ENCODE measurements around the gene PTPMT1.
"Not testable (repeated sequence)": the region's sequence is repeated elsewhere in the genome, so short reads cannot be mapped to it uniquely, and the experiment has no call there.

PTPMT1 gene
- total RNA-seq: 3.3 to 6.0 (median 4.9) reads per million in 4 donors

GRCh38 chr11:47565340-47566148 is at the start of gene PTPMT1:
Gene PTPMT1 (plus strand): TSS chr11:47565599. CDS start chr11:47565623, 24 bp downstream.
- peak; percentile 35 to 72 (median 45) for DNase-seq

- DNase-seq: no peak
Observed at GRCh38 chr11:47516155-47516554, 49.2 kb upstream of the PTPMT1 start.

- no peak for DNase-seq
Observed at GRCh38 chr11:47516984-47517853, 48.2 kb upstream of the PTPMT1 start.

- DNase-seq: no peak
Observed at GRCh38 chr11:47518212-47518964, 47.0 kb upstream of the PTPMT1 start.

GRCh38 chr11:47523490-47524225 is 41.7 kb upstream of the PTPMT1 start:
- peak in 3 of 5 donors; percentile 16 to 47 (median 18) for DNase-seq

- peak in 1 of 5 donors; percentile 22 for DNase-seq
Observed at GRCh38 chr11:47524291-47524874, 41.0 kb upstream of the PTPMT1 start.

GRCh38 chr11:47526032-47526431 is 39.4 kb upstream of the PTPMT1 start:
- not testable (repeated sequence) for DNase-seq

- DNase-seq: no peak
Observed at GRCh38 chr11:47527186-47527585, 38.2 kb upstream of the PTPMT1 start.

GRCh38 chr11:47529951-47530350 is 35.4 kb upstream of the PTPMT1 start:
- no peak for DNase-seq

GRCh38 chr11:47530721-47531120 is 34.7 kb upstream of the PTPMT1 start:
- not testable (repeated sequence) for DNase-seq

- no peak for DNase-seq
Observed at GRCh38 chr11:47531666-47532065, 33.7 kb upstream of the PTPMT1 start.

- DNase-seq: no peak
Observed at GRCh38 chr11:47532597-47533213, 32.7 kb upstream of the PTPMT1 start.

- no peak for DNase-seq
Observed at GRCh38 chr11:47533690-47534151, 31.7 kb upstream of the PTPMT1 start.

- DNase-seq: no peak
Observed at GRCh38 chr11:47534704-47535251, 30.6 kb upstream of the PTPMT1 start.

- DNase-seq: no peak
Observed at GRCh38 chr11:47536915-47537314, 28.5 kb upstream of the PTPMT1 start.

GRCh38 chr11:47538741-47539565 is 26.4 kb upstream of the PTPMT1 start:
- DNase-seq: no peak

- DNase-seq: no peak
Observed at GRCh38 chr11:47539681-47540039, 25.7 kb upstream of the PTPMT1 start.

GRCh38 chr11:47541070-47541469 is 24.3 kb upstream of the PTPMT1 start:
- no peak for DNase-seq

- no peak for DNase-seq
Observed at GRCh38 chr11:47545298-47545697, 20.1 kb upstream of the PTPMT1 start.

GRCh38 chr11:47546274-47546673 is 19.1 kb upstream of the PTPMT1 start:
- DNase-seq: not testable (repeated sequence)

Data from T-helper 1 cell (primary cell).